Stimulated activated CD8-positive, alpha-beta memory T cell treated with anti-CD3 and anti-CD28 coated beads, Interleukin-2, amount 100 ng/mL, for 48 hours (primary cell): ENCODE data around the gene CNRIP1.
"Not testable (repeated sequence)": the region's sequence is repeated elsewhere in the genome, so short reads cannot be mapped to it uniquely, and the experiment has no call there.

Source experiments
- DNase-seq, 2 donors: peaks; one replicate each; pipeline ENCODE4 v3.0.0-alpha.2; 2020; ENCODE audit warnings: low read depth in 2 of 2

The CNRIP1 gene, protein sequence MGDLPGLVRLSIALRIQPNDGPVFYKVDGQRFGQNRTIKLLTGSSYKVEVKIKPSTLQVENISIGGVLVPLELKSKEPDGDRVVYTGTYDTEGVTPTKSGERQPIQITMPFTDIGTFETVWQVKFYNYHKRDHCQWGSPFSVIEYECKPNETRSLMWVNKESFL

DNA sequence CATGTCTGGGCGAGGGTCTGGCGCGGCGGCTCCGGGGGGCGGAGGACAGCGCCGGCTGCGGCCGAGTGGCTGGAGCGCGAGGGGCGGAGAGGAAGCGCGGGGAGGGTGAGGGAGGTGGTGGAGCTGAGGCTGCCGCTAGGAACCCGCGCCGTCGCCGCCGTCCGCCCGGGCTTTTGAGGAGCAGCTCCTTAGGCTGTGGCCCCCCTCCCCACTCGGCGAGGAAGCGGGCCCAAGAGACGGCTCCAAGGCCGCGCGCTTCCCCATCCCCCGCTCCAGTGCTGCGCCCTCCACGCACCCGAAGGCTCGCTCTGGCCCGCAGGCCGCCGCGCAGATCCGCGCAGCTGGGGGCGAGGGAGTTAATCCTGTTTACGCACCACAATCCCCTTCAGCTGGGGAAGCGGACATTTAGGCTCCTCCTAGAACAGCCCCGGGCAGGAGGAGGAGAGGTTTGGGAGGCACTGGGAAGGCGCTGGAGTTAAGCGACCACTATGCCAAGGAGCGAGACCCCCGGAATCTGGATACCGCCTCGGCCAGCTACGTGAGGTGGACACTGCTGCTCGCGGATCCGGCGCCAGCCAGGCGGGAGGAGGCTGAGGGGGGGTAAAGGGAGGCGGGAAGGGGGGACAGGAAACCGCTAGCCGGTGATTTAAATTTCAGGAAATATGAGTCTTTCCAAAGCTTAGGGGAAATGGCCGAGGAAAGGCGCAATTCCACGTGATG lies at the start of gene CNRIP1:
TSS of gene CNRIP1 (minus strand) at position 552 of the 720 bp plus-strand sequence. CDS start at position 3, 549 bp downstream.
- no peak for DNase-seq

DNA sequence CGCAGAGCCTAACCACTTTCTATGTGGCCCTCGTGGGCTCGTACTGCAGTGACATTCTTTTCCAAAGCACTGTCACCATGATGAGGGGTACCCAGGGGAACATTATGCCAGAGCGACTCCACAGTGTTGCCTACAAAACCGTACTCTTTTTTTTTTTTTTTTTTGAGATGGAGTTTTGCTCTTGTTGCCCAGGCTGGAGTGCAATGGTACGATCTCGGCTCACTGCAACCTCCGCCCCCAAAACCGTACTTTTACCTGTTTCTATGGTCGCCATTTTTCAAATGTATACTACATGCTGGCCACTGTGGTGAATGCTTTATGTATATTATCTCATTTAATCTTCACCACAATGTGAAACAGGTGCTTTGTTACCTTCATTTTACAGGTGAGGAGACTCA lies 49.6 kb upstream of the CNRIP1 start:
- DNase-seq: no peak

DNA sequence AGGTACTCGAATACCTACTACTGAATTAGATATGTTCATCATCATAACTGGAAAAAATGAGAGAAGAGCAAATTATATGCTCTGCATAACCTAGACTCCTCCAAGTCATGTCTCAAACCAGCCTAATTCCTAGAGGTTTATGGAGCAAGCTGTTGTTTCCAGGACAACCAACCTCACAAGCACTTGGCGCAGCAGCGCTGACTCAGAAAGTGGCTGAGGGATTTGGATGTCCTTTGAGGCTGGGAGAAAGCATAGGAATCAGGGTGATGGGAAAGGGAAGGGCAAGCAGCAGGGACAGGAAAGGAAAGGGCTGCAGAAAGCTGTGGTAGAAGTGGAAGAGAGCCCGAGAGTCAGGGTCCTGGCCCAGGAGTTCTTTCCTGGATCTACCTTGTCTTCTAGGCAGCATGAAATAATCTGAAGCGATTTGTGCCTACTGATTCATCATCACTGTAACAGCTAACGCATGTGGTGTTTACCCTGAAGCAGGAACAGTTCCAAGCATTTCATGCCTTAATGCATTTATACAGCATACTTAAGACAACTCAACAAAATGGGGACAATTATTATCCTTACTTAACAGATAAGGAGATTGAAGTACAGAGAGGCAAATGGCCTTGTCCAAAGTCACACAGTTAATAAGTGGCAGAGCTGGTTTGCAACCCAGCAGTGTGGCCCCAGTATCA lies 49.0 kb upstream of the CNRIP1 start:
- DNase-seq: no peak

DNA sequence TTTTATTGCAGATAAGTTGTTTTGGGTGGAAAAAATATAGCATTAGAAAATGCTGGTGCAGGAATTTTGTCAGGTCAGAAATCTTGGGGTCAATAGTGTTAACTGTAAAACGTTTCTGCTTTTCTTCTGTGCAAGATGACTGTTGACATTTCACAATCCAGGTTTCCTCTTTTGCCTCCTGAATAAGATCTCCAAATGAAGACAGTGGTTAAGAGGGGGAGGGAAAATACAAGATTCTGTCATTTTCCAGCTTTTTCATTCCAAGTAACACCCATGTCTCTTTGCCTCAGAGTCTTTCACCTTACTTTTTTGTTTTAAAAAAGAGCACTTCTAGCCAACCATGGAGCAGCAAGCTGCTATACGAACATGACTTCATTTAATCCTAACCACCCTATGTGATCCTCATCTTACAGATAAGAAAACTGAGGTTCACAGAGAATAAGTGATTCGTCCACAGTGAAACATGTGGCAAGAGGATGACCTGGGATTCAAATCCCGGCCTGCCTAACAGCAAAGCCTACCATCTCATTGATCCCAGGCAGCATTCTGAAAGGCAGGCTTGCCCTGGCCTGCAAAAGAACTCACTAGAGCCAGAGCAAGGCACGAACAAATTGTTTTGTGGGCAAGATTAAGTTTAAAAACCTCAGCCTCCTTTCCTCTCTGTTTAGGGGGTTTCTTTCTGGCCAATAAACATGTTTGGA lies 48.4 kb upstream of the CNRIP1 start:
- DNase-seq: no peak

DNA sequence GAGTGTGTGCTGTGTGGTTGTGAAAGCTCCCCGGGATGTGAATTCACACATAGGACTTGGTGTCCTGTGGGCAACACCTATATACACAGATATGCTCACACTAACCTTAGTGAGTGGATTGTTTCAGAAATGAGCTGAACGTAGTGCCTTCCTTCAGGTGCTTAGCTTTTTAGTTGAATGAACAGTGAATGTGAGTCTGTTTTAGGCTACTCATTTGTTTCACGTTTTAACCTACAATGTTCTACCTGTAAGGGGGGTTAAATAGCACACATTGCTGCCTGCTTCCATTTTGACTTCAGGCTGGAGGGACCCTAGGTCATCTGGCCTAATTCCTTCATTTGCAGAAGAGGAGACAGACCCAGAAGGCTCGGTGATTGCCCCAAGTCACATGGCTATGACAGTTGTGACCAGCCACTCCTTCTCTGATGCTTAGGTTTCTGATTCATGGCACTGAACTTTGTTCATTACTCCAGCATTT lies 46.4 kb upstream of the CNRIP1 start:
- DNase-seq: no peak

DNA sequence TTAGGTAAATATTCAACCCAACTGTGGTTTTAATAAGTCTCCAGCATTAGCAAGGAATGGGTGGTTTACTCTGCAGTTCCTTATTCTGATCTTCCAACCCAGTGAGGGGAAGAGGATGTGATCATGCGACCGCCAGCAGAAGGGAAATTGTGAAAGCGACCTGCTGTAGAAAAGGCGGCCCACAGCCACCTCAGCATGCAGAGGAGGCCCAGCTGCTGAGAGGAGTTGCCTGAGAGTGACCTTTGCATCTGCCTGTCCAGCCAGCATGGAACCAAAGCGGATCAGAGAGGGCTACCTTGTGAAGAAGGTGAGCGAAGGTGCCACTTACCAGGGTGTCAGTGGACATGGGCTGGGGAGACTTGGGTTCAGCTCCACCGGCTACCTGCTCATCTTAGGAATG lies 45.3 kb upstream of the CNRIP1 start, which contains the start of gene PLEK:
TSS of gene PLEK (plus strand) at position 196 of the 400 bp plus-strand sequence. CDS start at position 266, 70 bp downstream.
- no peak for DNase-seq

DNA sequence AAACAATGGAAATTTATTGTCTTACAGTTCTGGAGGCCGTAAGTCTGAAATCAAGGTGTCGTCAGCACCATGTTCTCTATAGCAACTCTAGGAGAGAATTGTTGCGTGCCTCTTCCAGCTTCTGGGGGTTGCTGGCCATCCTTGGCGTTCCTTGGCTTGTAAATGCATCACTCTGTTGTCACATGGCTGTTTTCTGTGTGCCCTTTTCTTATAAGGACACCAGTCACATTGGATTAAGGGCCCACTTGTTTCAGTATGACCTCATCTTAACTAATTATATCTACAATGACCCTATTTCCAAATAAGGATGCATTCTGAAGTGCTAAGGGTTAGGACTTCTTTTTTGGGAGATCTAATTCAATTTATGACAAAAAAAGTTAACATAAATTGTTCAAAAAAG lies 44.0 kb upstream of the CNRIP1 start:
- DNase-seq: no peak

DNA sequence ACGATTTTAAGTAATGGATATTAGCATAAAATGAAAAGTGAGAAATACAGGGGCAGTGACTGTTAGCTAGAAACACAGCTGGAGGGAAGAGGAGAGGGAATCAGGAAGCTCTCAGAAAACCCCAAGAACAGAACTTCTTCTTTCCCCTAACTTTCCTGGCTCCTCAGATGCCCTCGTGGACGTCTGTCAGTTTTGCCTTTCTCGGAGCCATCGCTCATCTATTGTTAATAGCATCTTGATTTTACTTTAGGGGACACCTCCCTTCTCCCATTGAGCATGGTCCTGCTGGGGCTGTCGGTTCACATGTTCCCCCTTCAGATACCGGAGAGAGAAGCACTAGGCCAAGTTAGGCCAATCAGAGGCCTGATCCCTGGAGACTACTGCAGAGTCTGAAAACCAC lies 43.0 kb upstream of the CNRIP1 start:
- DNase-seq: no peak

DNA sequence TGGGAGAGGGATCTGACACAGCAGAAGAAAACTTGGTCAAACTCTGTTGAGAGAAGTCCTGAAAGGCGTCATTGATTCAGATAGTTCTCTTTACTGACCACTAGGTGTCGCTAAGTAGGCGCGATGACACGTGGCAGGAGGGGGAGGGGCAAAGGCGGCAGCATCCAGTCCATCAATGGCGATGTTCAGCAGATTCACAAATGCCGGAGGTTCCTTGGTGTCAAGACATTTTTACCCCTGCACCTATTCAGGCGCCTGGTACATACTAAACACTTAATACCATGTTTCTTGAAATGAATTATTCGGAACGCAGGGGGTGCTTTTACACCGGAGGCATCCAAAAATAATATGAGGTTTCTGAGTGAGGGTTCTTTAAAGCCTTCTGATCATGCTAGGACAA lies 42.3 kb upstream of the CNRIP1 start:
- DNase-seq: peak; percentile 73 to 74

DNA sequence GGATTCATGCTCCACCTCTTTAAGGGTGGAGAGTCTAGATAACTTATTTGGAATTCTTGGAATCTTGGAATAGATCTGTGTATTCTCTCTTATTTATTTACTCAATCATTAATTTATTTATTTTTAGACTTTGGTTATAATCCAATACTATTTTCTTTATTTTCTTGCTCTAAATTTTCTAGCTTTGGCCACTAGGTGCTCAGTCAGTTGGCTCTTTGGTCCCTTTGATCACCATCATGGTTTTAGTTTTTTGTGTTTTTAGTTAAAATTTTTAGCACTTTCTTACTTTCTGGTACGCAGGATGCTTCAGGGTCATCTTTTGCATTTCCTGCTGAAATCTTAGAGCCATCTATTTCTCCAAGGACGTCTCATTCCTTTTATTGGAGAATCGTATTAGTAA lies 40.1 kb upstream of the CNRIP1 start:
- DNase-seq: no peak

DNA sequence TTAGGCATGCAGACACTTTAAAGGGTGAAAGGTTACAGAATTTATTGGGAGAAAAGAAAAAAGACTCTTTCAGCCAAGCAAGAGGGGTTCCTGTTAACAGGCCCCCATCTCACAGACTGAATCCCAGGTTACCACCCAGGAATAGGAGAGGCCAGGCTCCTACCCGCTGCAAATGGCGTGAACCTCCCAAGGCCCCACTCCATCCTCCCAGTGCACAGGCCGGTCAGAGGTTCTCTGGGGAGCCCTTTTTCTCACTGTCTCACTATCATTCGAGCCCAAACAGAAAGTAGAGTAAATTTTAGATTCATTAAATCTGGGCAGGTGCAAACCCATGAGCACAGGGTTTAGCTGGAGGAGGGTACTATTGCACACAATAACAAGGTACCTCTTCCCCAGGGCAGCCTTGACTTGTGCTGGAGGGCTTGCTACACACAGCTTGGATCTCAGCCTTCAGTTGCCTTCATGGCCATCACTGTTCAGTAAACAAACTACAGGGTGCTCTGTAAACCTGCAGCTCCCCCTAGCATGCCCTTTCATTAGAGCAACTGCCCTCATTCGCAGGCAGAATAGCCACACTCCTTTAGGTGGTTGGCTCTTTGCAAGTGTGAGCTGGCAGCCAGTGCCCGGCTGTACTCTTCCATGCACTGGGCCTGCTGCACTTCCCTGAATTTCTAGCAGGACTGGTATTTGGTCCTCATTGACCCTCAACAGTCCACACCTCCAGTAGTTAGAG lies 38.0 kb upstream of the CNRIP1 start:
- DNase-seq: no peak

DNA sequence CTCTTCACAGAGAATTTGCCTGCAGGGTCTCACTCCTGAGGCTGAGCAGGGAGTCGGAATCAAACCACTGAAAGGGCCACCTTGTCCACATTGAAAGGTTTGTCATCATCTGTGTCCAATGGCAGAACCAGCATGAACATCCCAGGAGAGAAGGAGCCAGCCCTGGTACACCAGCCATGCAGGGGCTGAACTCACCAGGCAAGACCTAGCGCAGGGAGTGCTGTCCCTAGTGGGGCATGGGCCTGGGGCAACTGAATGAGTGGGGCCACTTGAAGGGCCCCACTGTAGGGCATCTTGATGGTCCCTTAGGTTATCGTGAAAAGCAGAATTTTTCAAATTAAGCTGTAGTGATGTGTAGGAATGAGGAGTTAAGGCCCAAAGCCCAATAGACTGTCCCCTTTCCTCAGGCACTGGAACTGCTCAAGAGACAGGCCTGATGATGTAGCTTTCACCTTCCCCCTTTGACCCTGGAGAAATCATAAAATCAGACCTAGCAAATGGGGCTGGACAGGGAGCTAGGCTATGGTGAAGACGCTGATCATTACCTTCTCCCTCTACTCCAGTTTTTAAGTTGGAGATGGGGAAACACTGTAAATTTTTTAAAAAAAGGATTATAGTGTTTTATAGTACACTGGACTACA lies 37.0 kb upstream of the CNRIP1 start:
- DNase-seq: no peak

DNA sequence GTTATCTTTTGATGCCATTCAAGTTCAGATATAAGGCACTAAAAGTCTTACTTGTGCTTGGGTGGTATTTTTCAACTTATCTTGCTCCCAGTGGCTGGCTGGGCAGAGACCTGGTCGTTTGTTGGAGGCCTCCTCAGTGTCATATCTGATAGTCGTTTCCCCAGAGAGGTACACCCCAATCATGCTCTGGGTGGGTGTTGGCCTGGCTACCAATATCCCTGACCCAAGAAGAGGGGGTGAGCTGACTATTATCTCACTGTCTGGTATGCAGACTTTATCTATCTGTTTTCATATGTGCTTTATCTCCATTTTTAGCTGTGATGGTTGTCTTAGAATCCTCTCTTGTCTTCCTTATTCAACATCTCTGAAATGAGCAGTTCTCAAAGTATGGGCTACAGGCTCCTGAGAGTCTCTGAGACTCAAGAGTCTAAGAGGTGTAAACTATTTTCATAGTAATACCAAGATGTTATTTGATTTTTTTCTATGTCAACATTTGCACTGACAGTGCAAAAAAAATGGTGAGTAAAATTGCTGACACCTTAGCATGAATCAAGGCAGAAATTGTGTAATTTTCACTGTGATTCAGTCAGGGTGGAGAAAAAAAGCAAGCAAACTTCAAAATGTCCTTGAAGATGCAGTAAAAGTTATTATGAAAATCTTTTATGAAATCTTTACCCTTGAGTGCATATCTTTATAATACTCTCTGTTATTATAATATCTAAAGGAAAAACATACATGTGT lies 33.1 kb upstream of the CNRIP1 start:
- DNase-seq: no peak

DNA sequence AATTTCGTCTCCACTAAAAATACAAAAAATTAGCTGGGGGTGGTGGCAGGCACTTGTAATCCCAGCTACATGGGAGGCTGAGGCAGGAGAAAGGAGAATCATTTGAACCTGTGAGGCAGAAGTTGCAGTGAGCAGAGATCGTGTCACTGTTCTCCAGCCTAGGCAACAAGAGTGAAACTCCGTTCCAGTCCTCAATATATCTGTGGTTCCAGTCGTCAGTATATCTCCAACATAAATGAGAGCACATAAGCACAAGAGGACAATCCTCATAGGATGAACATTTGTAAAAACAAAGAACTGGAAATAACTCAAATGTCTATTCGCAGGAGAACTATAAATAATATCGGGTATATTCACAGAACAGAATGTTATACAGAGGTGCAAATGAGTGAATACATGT lies 32.2 kb upstream of the CNRIP1 start:
- no peak for DNase-seq

DNA sequence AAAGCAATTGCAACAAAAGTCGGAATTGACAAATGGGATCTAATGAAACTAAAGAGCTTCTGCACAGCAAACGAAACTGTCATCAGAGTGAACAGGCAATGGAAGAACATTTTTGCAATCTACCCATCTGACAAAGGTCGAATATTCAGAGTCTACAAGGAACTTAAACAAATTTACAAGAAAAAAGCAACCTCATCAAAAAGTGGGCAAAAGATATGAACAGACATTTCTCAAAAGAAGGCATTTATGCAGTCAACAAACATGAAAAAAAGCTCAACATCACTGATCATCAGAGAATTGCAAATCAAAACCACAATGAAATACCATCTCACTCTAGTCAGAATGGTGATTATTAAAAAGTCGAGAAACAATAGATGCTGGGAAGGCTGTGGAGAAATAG lies 29.3 kb upstream of the CNRIP1 start:
- DNase-seq: not testable (repeated sequence)

DNA sequence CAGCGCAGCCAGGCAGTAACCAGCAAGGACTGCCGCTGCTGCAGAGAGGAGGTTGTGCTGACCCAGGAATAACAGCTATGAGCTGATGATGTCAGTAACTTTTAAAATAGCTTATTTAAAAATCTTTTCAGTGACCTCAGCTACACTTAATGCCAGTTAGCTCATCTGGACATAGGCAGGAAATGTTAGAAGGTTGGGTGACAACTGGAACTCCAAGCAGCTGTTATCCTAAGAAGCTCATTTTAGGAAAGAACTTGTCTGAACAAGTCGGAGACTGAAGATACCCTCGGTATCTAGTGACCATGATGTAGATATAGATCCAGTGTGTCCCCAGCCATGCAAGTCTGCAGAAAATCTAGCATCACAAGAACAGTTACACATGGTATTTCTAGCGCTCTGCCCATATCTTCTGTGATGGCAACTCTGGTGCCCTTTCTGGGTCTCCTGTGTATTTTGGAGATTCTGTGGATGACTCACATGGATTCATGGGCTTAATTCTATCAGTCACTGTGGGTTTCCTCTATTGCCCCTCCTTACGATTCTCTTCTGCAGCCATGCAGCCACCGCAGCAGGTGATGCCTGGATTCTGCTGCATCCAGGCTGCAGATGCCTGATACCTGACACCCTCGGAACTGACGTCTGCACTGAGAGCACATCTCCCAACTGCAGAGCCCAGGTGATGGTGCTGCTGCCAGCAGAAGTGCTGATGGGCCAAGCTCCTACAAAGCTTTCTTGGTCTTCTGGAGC lies 25.6 kb upstream of the CNRIP1 start:
- no peak for DNase-seq

DNA sequence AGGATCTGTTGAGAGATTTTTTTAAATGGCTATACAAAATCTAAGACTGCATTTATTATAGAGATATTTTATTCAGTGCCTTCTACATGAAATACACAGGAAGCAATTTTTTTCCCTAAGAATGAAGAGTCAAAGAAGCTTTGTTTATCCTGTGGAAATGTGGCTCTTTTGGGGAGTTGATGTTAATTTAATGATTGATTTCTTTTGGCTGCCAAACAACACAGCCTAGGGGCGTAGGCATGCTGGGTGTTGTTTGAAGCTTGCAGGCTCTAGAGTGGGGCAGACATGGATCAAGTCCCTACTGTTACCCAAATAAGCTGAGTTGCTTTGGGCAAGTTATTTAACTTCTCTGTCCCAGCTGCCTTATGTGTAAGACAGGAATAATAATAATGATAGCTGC lies 24.3 kb upstream of the CNRIP1 start:
- no peak for DNase-seq

DNA sequence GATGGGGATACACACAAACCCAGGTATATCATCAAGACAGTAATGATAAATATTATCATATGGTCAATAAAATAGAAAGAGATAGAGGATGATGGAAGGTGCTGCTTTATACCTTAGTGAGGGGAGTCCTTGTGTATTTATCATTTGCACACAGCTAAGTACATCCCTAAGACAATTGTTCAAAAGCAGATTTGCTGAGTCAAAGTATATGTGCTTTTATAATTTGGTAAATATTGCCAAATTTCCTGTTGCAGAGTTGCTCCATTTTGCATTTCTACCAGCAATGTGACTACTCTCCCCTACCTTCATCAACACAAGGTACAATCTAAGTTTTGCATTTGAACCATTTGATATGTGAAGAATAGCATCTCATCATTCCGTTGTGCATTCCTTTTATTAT lies 22.7 kb upstream of the CNRIP1 start:
- DNase-seq: no peak

DNA sequence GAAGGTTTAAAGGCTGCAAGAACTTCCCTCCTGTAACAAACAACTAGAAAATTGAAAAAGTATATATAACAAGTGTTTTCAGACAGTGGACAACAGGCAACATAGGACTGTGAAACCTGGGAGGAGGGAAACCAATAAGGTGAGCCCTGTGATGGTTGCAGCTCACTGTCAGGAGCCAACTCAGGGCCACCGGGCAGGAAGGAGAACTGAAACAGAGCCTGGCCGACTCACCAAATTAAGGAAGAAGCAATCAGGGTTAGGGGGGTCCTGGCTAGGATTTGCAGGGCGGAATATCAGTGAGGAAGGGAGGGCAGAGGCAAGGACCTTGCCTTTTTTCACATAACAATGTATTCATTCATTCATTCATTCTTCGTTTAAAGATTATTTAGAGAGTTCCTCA lies 21.8 kb upstream of the CNRIP1 start:
- no peak for DNase-seq

DNA sequence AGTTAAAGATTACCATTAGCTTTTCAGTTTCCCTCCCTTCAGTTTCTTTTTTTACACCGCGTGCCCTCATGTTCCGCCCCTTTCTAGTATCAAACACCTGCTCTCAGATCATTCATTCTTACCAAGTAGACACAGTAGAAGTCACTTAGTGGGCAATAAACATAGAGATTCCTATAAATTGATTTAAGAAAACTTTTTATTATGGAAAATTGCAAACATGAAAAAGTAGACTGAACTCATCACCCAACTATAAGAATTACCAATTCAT lies 21.2 kb upstream of the CNRIP1 start:
- no peak for DNase-seq
